HG02642 (cell line): Measurements from ENCODE around the gene GALK1.
"Not testable (repeated sequence)": the region's sequence is repeated elsewhere in the genome, so short reads cannot be mapped to it uniquely, and the experiment has no call there.

Experiments used
- ATAC-seq: cut with Tn5 transposase; IDR thresholded peaks from one replicate; pipeline ENCODE4 v1.9.1; 2021; ENCODE audit warnings: mild to moderate bottlenecking; ENCODE audit not compliant: unreplicated experiment, poor library complexity

Gene GALK1

DNA sequence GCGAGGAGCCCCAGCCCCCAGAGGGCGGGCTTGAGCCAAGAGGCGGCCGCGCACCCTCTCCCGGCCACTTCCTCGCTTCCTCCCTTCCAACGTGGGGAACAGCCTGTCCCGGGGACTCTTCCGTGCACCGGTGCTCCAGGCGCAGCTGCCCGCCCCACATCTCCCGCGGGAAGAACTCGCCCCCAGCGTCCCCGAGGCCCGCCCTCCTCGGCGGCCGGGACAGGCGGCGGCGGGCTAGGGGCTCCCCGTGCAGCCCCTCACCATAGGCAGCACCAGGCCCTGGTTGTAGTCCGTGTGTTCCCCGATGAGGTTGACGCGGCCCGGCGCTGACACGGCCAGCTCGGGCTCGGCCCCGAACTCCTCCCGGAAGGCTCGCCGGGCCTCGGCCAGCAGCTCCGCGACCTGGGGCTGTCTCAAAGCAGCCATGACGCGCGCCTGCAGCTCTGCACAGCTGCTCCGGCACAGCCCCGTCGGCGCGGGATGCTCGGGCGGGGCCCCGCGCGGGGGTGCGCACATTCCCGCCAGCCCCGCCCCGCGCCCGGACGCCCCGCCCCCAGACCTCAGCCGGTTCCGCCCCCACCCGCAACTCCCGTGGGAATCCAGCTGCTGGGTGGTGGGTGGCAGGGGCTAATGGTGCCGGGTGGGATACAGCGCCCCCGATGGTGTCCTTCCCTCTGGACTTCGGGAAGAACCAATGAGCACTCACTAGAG, at the start of gene GALK1:
Gene GALK1, minus strand, starts transcription at position 482 of the 711 bp plus-strand sequence. Its CDS starts 56 bp downstream, at position 426.
- ATAC-seq: peak; percentile 68

DNA sequence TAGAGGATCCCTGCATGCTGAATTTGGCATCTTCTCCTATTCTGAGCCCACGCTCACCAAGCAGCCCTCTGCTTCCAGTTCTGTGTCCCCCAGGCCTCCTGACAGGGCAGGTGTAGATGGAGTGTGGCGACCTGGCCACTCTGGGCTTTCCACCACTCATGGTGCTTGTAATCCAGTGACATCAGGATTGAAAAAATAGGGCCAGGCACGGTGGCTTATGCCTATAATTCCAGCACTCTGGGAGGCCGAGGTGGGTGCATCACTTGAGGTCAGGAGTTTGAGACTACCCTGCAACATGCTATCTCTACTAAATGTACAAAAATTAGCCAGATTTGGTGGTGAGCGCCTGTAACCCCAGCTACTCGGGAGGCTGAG, 49.0 kb upstream of the GALK1 start:
- ATAC-seq: no peak

DNA sequence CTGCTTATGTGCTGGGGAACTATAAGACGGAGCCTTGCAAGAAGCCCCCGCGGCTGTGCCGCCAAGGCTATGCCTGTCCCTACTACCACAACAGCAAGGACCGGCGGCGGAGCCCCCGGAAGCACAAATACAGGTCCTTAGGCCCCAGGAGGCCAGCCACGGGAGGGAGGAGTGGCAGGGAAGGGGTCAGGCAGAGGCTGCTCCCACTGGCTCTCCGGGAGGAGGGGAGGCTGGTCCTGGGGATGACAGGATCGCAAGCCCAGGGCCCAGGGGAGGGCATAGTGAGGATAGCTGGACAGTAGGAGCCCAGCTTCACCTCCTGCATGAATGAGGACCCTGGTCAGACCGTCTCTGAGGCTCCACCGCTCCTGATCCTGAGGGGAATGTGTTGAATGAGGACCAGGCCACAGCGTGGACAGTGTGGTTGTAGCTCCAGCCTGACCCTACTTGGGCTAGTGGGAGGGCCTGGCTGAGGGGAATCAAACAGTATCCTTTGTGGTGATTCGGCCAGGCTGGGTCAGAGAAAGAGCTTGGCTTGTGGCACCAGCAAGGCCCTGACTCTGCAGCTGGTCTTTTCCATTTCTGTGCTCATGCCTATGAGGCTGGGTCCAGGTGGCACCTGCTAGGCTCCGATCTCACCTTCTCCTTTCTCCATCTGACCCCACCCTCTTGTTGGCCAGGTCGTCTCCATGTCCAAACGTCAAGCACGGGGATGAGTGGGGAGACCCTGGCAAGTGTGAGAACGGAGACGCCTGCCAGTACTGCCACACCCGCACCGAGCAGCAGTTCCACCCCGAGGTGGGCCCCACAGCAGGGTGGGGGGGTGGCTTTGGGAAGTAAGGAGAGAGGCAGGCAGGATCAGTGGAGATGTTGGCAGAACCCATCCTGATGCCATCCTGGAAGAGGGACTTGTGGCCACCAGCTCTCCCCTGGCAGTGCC, 48.4 kb upstream of the GALK1 start:
- no peak for ATAC-seq

DNA sequence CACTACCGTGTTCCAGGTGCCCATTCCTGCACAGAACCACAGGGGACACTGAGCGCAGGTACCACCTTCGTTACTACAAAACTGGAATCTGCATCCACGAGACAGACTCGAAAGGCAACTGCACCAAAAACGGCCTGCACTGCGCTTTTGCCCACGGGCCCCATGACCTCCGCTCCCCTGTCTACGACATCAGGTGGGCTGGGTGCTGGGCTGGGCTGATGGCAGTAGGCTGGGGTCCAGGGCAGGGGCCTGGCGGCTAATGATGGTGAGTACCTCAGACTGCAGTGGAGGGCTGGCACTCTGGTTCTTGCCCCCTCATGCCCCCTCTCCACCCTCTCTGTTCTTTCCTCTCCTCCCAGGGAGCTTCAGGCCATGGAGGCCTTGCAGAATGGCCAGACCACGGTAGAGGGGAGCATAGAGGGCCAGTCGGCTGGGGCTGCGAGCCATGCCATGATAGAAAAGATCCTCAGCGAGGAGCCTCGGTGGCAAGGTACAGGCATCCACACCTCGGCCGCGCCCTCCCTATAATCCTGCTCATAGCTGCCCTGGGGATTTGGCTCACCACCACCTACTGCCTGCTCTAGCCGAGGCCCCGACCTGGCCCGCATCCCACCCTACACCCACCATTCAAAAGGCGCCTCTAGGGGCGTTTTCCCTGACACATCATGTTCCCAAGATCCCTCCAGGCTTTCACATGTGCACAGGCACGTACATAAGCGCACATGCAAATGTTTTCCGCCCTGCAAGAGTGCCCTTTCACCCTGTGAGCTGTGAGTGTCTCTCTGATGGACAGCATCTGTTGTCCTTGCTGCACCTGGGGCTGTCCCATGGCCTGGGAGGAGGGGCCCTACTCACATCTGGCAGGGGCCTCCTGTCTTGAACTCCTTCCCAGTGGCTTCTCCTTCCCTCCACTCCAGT, 47.4 kb upstream of the GALK1 start:
- no peak for ATAC-seq

DNA sequence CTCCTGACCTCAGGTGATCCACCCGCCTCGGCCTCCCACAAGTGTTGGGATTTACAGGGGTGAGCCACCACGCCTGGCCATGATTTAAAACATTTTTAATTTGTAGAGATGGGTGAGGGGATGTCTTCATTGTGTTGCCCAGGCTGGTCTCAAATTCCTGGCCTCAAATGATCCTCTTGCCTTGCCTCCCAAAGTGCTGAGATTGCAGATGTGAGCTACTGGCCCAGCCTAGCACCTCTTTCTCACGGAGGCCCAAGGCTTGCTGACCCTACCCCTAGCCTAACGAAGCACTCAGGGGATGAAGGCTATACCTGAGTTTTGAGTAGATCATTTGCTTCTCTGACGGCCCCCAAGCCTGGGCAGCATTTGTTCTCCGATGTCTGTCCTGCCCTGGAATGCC, 46.2 kb upstream of the GALK1 start:
- no peak for ATAC-seq

DNA sequence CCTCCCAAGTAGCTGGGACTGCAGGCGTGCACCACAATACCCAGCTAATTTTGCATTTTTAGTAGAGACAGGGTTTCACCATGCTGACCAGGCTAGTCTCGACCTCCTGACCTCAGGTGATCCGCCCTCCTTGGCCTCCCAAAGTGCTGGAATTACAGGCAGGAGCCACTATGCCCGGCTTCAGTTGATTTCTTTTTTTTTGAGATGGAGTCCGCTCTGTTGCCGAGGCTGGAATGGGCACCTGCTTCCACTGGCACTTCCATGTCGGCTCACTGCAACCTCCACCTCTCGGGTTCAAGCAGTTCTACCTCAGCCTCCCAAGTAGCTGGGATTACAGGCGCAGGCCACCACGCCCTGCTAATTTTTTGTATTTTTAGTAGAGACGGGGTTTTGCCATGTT, 45.8 kb upstream of the GALK1 start:
- not testable (repeated sequence) for ATAC-seq

DNA sequence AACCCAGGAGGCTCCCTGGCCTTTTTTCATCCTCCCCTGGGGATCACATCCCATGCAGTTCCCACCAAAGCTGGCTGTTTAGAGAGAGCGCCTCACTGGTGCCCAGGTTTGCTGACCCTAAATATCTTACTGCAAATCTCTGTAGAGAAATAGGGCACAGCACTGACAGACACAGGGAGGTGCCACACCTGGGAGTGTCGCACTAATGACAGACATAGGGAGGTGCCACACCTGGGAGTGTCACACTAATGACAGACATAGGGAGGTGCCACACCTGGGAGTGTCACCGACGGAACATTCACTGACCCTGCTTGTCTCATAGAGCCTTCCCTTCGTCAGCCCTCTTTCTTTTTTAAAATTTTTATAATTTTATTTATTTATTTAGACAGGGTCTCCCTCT, 45.2 kb upstream of the GALK1 start:
- ATAC-seq: no peak

DNA sequence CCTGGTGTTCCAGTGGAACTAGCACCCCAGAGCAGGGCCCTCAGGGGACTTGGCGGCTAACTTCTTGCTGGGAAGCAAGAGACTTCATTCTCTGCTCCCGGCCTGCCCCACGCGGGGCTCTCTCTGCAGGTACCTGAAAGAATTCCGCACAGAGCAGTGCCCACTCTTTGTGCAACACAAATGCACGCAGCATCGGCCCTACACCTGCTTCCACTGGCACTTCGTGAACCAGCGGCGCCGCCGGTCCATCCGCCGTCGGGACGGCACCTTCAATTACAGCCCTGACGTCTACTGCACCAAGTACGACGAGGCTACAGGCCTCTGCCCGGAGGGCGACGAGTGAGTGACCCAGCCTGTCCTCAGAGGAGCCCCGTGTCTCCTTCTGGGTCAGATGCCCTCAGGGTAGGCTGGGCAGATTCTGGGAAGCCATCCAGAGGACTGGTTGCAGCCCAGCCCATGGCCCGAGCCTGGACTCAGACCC, 44.7 kb upstream of the GALK1 start:
- ATAC-seq: no peak

DNA sequence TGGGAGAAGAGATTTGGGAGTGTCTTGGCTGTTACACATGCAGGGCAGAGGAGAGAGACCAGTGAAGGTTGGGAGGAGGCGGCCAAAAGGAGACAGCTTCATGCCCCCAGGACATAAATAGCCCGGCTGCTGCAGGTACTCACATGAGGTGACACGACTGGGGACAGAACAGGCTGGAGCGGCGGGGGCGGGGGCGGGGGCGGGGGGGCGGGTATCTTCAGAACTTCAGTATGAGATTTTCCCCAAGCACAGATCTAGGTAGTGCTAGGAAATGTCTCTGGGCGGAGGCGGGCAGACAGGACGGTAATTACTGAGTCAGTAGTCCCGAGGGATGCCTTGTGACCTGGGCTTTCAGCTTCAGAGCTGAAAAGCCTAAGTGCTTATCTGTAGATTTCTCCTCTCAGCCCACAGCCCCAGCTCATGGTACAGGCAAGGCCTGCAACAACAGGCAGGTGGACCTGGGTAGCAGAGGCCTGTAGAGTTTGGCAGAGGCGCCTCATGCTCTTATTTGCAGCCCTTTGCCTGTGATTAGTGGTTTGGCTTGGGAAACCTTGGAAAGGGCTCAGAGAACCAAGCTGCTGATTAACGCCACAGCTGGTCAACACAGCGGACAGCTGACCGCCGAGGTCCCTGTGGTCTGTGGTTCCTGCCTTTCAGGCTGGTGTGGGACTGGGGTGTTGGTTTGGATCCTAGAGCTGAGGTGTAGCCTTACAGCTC, 44.1 kb upstream of the GALK1 start:
- peak; percentile 54 for ATAC-seq

DNA sequence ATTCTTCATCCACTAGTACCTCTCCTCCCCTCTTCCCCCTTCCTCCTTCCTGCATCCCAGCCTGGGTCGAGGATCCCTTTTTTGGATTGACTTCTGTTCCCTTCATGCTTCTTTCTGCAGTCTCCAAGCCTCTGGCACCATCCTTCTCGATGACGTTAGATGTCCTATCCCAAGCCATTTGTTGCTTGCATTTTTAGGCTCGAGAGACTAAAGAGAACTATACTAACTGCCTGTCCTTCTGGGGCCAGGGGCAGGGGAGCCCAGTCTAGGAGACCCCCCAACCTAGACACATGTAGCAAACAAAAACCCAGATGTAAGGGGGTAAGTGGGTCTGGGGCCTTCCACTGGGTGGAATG, 43.5 kb upstream of the GALK1 start:
- ATAC-seq: no peak

DNA sequence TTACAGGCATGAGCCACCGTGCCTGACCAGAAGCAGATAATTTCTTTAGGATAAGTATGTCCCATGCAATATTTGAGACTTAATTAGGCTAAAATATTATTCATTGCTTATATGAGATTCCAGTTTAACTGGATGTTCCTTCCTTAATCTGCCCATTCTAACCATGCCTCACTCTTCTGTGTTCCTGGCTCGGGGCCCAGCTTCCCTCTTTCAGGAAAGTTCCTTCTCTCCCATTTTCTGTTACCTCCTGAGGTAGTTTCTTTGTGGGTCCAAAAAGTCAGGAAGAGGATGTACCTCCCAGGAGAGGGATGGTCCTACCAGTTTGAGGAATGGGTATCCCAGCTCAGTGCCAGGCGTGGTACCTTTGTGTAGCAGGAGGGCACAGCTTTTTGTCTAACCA, 42.9 kb upstream of the GALK1 start:
- no peak for ATAC-seq

DNA sequence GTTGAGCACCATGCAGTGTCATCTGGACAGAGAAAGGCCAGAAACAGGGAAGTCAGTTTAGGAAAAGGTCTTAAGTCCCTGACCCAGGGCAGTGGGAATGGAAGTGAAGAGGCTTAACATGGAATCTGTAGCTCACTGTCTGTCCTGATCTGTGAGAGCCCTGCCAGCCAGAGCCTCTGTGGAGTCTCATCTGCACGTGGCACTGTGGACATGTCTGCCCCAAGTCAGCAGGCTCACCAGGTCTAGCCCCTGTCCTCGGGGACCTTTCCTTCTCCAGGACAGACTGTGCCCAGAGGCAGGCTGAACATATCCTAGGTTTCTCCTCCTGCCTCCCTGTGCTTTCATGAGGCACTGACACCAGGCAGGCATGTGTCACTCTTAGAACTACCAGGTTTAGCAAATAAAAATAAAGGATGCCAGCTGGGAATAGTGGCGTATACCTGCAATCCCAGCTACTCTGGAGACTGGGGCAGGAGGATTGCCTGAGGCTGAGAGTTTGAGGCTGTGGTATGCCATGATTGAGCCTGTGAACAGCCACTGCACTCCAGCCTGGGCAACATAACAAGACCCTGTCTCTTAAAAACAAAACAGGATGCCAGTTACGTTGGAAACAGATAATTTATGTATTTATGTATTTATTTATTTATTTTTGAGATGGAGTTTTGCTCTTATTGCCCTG, 42.0 kb upstream of the GALK1 start:
- no peak for ATAC-seq

DNA sequence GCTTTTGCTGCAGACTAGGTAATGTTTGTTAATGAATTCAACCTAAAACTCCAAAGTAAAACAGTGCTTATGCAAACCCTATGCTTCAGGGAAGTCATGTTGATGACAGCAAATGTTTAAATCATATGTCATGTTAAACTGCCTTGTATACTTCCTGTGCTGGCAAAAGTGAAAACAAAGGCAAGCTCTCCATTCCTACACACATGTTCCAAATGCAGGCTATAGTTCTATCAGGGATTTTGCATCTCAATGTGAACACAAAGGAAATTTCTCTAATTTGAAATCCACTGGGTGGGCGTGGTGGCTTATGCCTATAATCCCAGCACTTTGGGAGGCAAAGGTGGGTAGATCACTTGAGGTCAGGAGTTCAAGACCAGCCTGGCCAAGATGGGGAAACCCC, 38.9 kb upstream of the GALK1 start:
- no peak for ATAC-seq

DNA sequence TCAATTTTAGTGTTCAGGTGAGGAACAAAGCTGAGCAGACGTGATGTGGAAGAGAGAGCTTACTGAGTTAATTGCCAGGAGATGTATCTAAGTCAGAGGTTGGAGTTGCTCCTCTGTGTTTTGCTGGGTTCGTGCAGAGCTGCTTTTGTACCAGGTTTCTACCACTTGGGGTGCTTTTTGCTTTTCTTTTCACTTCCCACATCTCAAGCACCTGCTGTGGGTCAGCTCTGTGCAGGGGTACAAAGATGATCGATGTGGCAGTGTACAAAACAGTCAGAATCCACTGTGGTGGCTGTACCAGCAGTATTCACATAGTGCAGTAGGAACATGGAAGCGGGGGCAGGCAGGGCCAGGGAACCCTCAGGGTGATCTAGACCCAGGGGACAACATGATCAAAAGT, 34.4 kb upstream of the GALK1 start:
- ATAC-seq: no peak

DNA sequence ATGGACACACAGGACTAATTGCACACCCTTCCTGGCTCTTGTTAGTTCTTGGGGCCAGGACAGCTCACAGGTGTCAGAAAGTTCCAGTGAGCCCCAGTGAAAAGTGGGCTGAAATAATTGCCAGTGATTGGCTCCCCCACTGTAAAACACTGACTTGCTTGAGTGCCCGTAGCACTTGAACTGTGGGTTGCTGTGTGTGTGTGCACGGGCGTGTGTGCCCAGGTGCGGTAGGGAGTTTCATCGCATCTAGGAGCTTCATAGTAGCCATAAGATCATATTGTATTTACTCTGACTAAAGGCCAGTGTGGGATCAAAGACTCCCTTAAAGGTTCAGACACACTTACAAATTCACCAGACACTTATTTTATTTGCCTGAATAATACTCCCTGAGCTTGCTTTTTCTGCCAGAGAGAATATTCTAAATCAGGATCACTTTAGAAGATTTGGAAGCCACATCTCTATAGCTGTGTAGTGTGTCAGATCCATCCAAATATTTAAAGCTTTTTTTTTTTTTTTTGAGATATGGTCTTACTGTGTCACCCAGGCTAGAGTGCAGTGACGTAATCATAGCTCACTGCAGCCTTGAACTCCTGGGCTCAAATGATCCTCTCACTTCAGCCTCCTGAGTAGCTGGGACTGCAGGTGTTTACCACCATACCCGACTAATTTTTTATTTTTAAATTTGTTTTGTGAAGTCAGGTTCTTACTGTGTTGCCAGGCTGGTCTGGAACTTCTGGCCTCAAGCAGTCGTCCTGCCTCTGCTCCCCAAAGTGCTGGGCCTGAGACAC, 31.0 kb upstream of the GALK1 start:
- no peak for ATAC-seq

DNA sequence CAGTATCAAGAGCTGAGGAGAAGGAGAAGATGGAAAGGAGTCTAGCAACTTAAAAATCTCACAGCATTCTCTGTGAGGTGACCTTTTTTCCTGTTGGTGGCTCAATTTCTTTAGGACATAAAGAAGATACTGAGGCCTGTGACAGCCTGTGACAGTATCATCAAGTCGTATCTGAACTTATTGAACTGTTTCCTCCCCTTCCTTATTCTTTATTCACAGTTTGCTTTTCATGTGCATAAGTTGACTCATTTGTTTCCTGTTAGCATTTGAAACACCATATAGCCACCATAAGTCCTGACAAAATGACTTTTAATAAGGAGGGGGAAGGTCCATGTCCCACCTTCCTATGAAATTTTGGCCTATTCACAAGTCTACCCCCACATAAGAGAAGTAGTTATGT, 28.5 kb upstream of the GALK1 start:
- no peak for ATAC-seq

DNA sequence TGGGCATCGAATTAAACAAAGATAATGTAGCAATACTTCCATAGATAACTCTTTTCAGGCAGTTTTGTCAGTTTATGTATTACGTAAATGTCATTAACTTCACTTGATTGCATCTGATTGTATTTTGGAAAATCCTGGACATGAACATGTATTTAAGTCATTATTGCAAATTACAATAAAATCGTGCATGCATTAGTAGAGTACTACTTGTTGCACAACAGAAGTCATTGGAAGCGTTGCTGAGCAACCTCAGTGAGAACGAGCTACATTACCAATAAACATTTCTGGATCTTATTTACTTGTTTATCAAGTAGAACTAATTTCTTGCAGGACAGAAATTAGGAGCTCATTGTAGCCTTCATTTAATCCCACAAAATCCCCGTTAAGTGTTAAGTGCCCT, 26.3 kb upstream of the GALK1 start:
- ATAC-seq: no peak

DNA sequence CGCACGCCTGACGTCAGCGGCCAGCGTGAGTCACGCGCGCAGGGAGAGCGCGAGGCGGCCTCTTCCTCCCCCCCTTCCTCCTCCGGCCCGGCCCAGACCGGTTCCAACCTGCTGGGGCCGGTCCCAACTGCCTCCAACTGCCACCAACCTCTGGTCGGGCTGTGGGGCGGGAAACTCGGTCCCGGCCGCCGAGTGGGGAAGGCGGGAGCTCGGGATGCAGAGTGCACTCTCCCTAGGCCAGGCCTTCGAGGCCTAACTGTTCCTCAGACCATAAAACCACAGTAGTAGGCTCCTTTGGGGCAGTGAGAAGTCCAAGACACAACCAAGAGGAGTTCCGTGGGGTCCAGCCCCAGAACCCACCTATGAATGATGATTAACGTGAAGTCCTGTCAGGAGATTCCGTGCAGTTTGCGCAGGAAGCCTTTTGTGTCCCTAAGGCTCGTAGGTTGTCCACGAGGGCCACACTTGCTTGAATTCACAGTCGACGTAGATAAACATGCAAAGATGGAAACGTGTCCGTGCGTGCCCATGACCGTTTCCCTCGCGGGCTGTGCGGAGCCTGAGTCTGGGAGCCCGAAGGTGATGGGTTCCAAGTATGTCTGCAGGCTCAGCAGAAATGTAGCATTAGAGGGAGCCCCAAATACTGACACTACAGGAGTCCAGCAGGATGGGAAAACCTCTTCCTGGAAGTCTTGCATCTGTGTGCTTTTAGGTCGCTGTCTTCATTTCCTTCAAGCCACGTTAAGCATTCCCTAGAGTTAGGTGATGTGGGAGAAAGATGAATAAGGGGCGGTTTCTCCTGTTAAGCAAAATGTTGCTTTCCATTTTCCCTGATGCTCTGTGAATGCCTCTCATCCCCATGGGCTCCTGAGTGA, 20.3 kb upstream of the GALK1 start:
- ATAC-seq: peak; percentile 72
